ENCODE measurements around the gene SSBP3. TPM values are rescaled to one million over a fixed set of nuclear protein-coding genes. Genes with fewer than 3 reads are reported as not detected.

The SSBP3 gene
- total RNA-seq, 1 donor from 2014 or later, result 44.0 TPM

GRCh38 chr1:54256522-54257345 is 149.5 kb downstream of the SSBP3 start:
- Histone ChIP-seq H3K27ac (no peak overlapping the region), H3K36me3 (peaks cover 2% of the 10 kb centered on the region), H3K27me3 (ENCODE audit: low read depth) (no peaks in the 10 kb centered on the region), H3K4me3 (no peak overlapping the region), H3K9me3 (no peaks in the 10 kb centered on the region), H3K4me1 (no peaks in the 10 kb centered on the region)
- intact Hi-C loops (cut with DNase I), result no loop called here
- DNase-seq (no peak), ATAC-seq (no peak)
- no peak for TF ChIP-seq CTCF (IDR thresholded peaks at IDR 0.05)

GRCh38 chr1:54255026-54255702 is 151.0 kb downstream of the SSBP3 start:
- Histone ChIP-seq H3K4me1 (no peaks in the 10 kb centered on the region), H3K9me3 (no peaks in the 10 kb centered on the region), H3K4me3 (no peak overlapping the region), H3K27ac (no peak overlapping the region), H3K36me3 (peaks cover 14% of the 10 kb centered on the region), H3K27me3 (ENCODE audit: low read depth) (no peaks in the 10 kb centered on the region)
- ATAC-seq, result no peak
- no peak for DNase-seq
- no peak for TF ChIP-seq CTCF (IDR thresholded peaks at IDR 0.05)
- intact Hi-C loops (cut with DNase I), result no loop called here

- TF ChIP-seq CTCF (IDR thresholded peaks at IDR 0.05), result no peak
- DNase-seq (no peak), ATAC-seq (peak in 1 of 2 donors; percentile 22)
- Histone ChIP-seq H3K4me1 (no peaks in the 10 kb centered on the region), H3K9me3 (no peaks in the 10 kb centered on the region), H3K36me3 (peaks cover 16% of the 10 kb centered on the region), H3K27ac (no peak overlapping the region), H3K4me3 (no peak overlapping the region), H3K27me3 (ENCODE audit: low read depth) (no peaks in the 10 kb centered on the region)
- intact Hi-C loops (cut with DNase I), result no loop called here
Measured at GRCh38 chr1:54254055-54254454, 152.1 kb downstream of the SSBP3 start.

GRCh38 chr1:54253480-54253879 is 152.7 kb downstream of the SSBP3 start:
- no peaks in the 10 kb centered on the region for H3K27me3 ChIP-seq (ENCODE audit: low read depth)
- intact Hi-C loops (cut with DNase I), result no loop called here
- no peak for TF ChIP-seq CTCF (IDR thresholded peaks at IDR 0.05)
- H3K36me3 ChIP-seq, result peaks cover 21% of the 10 kb centered on the region
- H3K27ac ChIP-seq, result no peak overlapping the region
- H3K9me3 ChIP-seq, result no peaks in the 10 kb centered on the region
- no peak for DNase-seq
- H3K4me1 ChIP-seq, result no peaks in the 10 kb centered on the region
- no peak for ATAC-seq
- H3K4me3 ChIP-seq, result no peak overlapping the region

- no peak for TF ChIP-seq CTCF (IDR thresholded peaks at IDR 0.05)
- DNase-seq (no peak), ATAC-seq (no peak)
- intact Hi-C loops (cut with DNase I), result no loop called here
- H3K27me3 ChIP-seq (ENCODE audit: low read depth), result no peaks in the 10 kb centered on the region
- H3K4me1 ChIP-seq, result no peaks in the 10 kb centered on the region
- no peaks in the 10 kb centered on the region for H3K9me3 ChIP-seq
- no peak overlapping the region for H3K4me3 ChIP-seq
- peaks cover 31% of the 10 kb centered on the region for H3K36me3 ChIP-seq
- no peak overlapping the region for H3K27ac ChIP-seq
Measured at GRCh38 chr1:54252371-54252936, 153.7 kb downstream of the SSBP3 start.

All from lower lobe of right lung (tissue), 2 donors.